GM12878 (cell line): ENCODE results near the gene ITPR2. TPM values are rescaled to one million over a fixed set of nuclear protein-coding genes. Genes with fewer than 3 reads are reported as not detected.

Experiments used
- ATAC-seq: fragments of 200-7000 bp; cut with Tn5 transposase; 3 replicates; pipeline ENCODE4 v1.9.1; 2020; ENCODE audit warnings: mild to moderate bottlenecking, moderate library complexity
- BruUV-seq: library from RNA; stranded (reverse); fragments of 400-500 nt; replicated peaks from 2 replicates; lab custom pipeline; 2021; lab: Mats Ljungman, UMichigan
- CTCF ChIA-PET: fragments of 300-600 bp; sonication (Branson Sonifier 250); formaldehyde crosslinking; extraction: SDS; loops from one replicate; lab custom pipeline; 2021; ENCODE audit warnings: inconsistent platforms; lab: Yijun Ruan, JAX
- POLR2A ChIA-PET: fragments of 350-600 bp; formaldehyde crosslinking; extraction: SDS; loops from one replicate; lab custom pipeline; 2021; ENCODE audit warnings: inconsistent platforms; lab: Charles Lee
- RAD21 ChIA-PET: fragments of 300-600 bp; sonication (Branson Sonifier 250); formaldehyde crosslinking; loops from one replicate; lab custom pipeline; 2023; ENCODE audit warnings: antibody characterized with exemption; ENCODE audit not compliant: unreplicated experiment; lab: Charles Lee
- SMC1A ChIA-PET: fragments of 300-600 bp; sonication (Branson Sonifier 250); formaldehyde crosslinking; loops from one replicate; lab custom pipeline; 2023; ENCODE audit not compliant: unreplicated experiment, uncharacterized antibody; lab: Charles Lee
- DNase-seq: peaks from one replicate; pipeline ENCODE4 v3.0.0-alpha.2; 2011; ENCODE audit warnings: low read depth, low spot score
- FAIRE-seq: peaks from 3 replicates; lab custom pipeline; 2011; peaks lifted over from hg19 to GRCh38; lab: Jason Lieb, UNC
- H2AFZ ChIP-seq: 2 replicates; pipeline ENCODE4 v1.6.0; 2011; ENCODE audit warnings: low read depth, low read length, control low read depth; ENCODE audit not compliant: control insufficient read depth
- H3K27ac ChIP-seq: 2 replicates; pipeline ENCODE4 v1.5.1; 2011; ENCODE audit warnings: control low read depth; ENCODE audit not compliant: control insufficient read depth, insufficient read depth
- H3K27me3 ChIP-seq, 2 experiments: replicated peaks in 1 of 2; 2 replicates each; pipeline versions ENCODE4 v1.6.0 to v1.6.1; 2011; ENCODE audit warnings: low read length in 1 of 2; ENCODE audit not compliant: control insufficient read depth in 2 of 2, insufficient read depth in 2 of 2
- H3K36me3 ChIP-seq, 2 experiments: 2 replicates each; pipeline ENCODE4 v1.5.1; 2011; ENCODE audit warnings: low read length in 1 of 2; ENCODE audit not compliant: control insufficient read depth in 2 of 2, insufficient read depth in 2 of 2
- H3K4me1 ChIP-seq: 2 replicates; pipeline ENCODE4 v1.6.1; 2011; ENCODE audit warnings: mild to moderate bottlenecking, low read length, moderate library complexity, mixed read lengths; ENCODE audit not compliant: control insufficient read depth, insufficient read depth
- H3K4me2 ChIP-seq: 2 replicates; pipeline ENCODE4 v1.6.0; 2011; ENCODE audit warnings: control low read depth; ENCODE audit not compliant: control insufficient read depth, insufficient read depth
- H3K4me3 ChIP-seq: fragments of 200-600 bp; sonication (generic); 2 replicates; pipeline ENCODE4 v1.5.1; 2016
- H3K79me2 ChIP-seq: 2 replicates; pipeline ENCODE4 v1.6.0; 2011; ENCODE audit warnings: low read length; ENCODE audit not compliant: control insufficient read depth, insufficient read depth
- H3K9ac ChIP-seq: 2 replicates; pipeline ENCODE4 v1.8.0; 2011; ENCODE audit warnings: low read length, control low read depth, mixed read lengths; ENCODE audit not compliant: control insufficient read depth, insufficient read depth
- H3K9me3 ChIP-seq: replicated peaks from 3 replicates; pipeline ENCODE4 v1.5.1; 2011; ENCODE audit warnings: mild to moderate bottlenecking, low read length; ENCODE audit not compliant: control insufficient read depth, insufficient read depth
- H4K20me1 ChIP-seq: 2 replicates; pipeline ENCODE4 v1.6.0; 2011; ENCODE audit not compliant: control insufficient read depth, insufficient read depth
- IKZF2 ChIP-seq, 2 experiments: fragments of 450-650 bp; IDR thresholded peaks; 2 replicates each; pipeline ENCODE4 v1.6.1; 2017; ENCODE audit warnings: mild to moderate bottlenecking in 2 of 2, moderate library complexity in 2 of 2
- IRF5 ChIP-seq: fragments of 450-650 bp; IDR thresholded peaks from 2 replicates; pipeline ENCODE4 v1.6.1; 2017; ENCODE audit warnings: borderline replicate concordance
- JUNB ChIP-seq: IDR thresholded peaks from 2 replicates; pipeline ENCODE4 v1.6.1; 2016; ENCODE audit warnings: antibody characterized with exemption, mild to moderate bottlenecking
- MEF2A ChIP-seq: IDR thresholded peaks from 2 replicates; pipeline ENCODE4 v1.6.1; 2011; ENCODE audit warnings: low read depth, mild to moderate bottlenecking, low read length, moderate library complexity; ENCODE audit not compliant: insufficient read depth
- MXI1 ChIP-seq: fragments of 150-350 bp; IDR thresholded peaks from 2 replicates; pipeline ENCODE4 v1.6.1; 2011; ENCODE audit warnings: low read depth, mild to moderate bottlenecking, inconsistent platforms, low read length, improper control_type of control experiment
- MYB ChIP-seq: fragments of 150-350 bp; IDR thresholded peaks from 2 replicates; pipeline ENCODE4 v1.6.1; 2014; ENCODE audit warnings: mild to moderate bottlenecking, low read depth, low read length, borderline replicate concordance
- NFYB ChIP-seq: IDR thresholded peaks from 2 replicates; pipeline ENCODE4 v1.6.1; 2011; ENCODE audit warnings: low read depth, mild to moderate bottlenecking, low read length, improper control_type of control experiment, moderate library complexity; ENCODE audit not compliant: insufficient read depth
- NR2C2 ChIP-seq: IDR thresholded peaks from 2 replicates; pipeline ENCODE4 v1.6.1; 2011; ENCODE audit warnings: borderline replicate concordance, low read depth; ENCODE audit not compliant: control insufficient read depth, insufficient read length
- POLR2AphosphoS5 ChIP-seq: IDR thresholded peaks from 2 replicates; pipeline ENCODE4 v1.6.1; 2011; ENCODE audit warnings: mild to moderate bottlenecking, low read length, inconsistent platforms
- SKIL ChIP-seq: fragments of 450-650 bp; IDR thresholded peaks from 2 replicates; pipeline ENCODE4 v1.6.1; 2017; ENCODE audit warnings: mild to moderate bottlenecking, low read depth, inconsistent platforms; ENCODE audit not compliant: poor library complexity, severe bottlenecking
- TBL1XR1 ChIP-seq: IDR thresholded peaks from 2 replicates; pipeline ENCODE4 v1.6.1; 2012; ENCODE audit warnings: low read depth, low read length, improper control_type of control experiment
- WRNIP1 ChIP-seq: IDR thresholded peaks from 2 replicates; pipeline ENCODE4 v1.6.1; 2011; ENCODE audit warnings: low read depth, low read length, improper control_type of control experiment, borderline replicate concordance
- ZNF687 ChIP-seq: fragments of 450-650 bp; IDR thresholded peaks from 2 replicates; pipeline ENCODE4 v1.6.1; 2017; ENCODE audit warnings: mild to moderate bottlenecking, moderate library complexity
- WGBS: methylation state at CpG from one replicate; pipeline ENCODE4 v1.1.6; 2016; ENCODE audit warnings: low lambda C conversion rate; ENCODE audit not compliant: insufficient replicate concordance, insufficient coverage; ENCODE audit errors: missing lambda C conversion rate; 5-methylcytosine and 5-hydroxymethylcytosine counted together
- in situ Hi-C: fragments of 300-500 bp; cut with MboI; formaldehyde crosslinking; loops from 9 replicates; pipeline ENCODE4 v1.14.3; 2018; ENCODE audit warnings: mixed read lengths
- intact Hi-C: fragments of 100-400 bp; cut with micrococcal nuclease; formaldehyde crosslinking; loops from one replicate; pipeline ENCODE4 v1.14.2; 2022; ENCODE audit not compliant: unreplicated experiment
- polyA plus RNA-seq, 11 experiments: library from polyadenylated mRNA; depleted of rRNA in 4 of 11; unstranded in 6 of 11; stranded (reverse) in 5 of 11; fragments of >200 nt; fragmentation: Nextera tagmentation in 4 of 11; fragmentation: Illumina TruSeq in 1 of 11; extraction: Ambion mirVana in 4 of 11; extraction: Trizol in 1 of 11; gene quantifications; 1 replicate in 1 of 11; 2 replicates in 10 of 11; pipeline versions ENCODE4 v1.2.1 to v1.2.3, GENCODE V29; 2011 to 2016; ENCODE audit warnings: inconsistent platforms in 2 of 11, missing spikeins in 2 of 11, low read depth in 1 of 11
- total RNA-seq, 4 experiments: library from RNA; depleted of rRNA in 3 of 4; stranded (reverse); fragments of >200 nt in 3 of 4; fragmentation: Illumina TruSeq in 1 of 4; extraction: Trizol in 1 of 4; gene quantifications; 2 replicates each; pipeline versions ENCODE4 v1.2.1 to v1.2.3, GENCODE V29; 2013 to 2021

Gene ITPR2
- total and polyA plus RNA-seq, 10 of the 15 experiments (the other 5 are each of a cell fraction or from before 2014, with no cell fraction given): 7.5 to 76.2 (median 47.1) TPM

GRCh38 chr12:26830363-26830762 is 2.6 kb downstream of the ITPR2 start (continued):
- no peak for TF ChIP-seq IRF5
- TF ChIP-seq JUNB: no peak
- no peak for TF ChIP-seq MYB
- TF ChIP-seq MXI1: no peak
- no peak for TF ChIP-seq NFYB

GRCh38 chr12:26828280-26829073 is 4.5 kb downstream of the ITPR2 start:
- TSS peak; percentile 0 for BruUV-seq
- Histone ChIP-seq H3K9me3 (no peaks in the 10 kb centered on the region), H3K79me2 (peaks cover 88% of the 10 kb centered on the region), H2AFZ (no peak overlapping the region), H4K20me1 (no peaks in the 10 kb centered on the region), H3K36me3 (no peaks in the 10 kb centered on the region), H3K4me1 (peaks cover 8% of the 10 kb centered on the region)
- ChIA-PET CTCF (interaction anchor here (1.0 to 1.2 kb wide), 4 partner anchors 19 to 143 kb away, joined by 3 to 4 read pairs (median 4); no protein-coding TSS in a partner anchor), RAD21 (interaction anchor here (1.0 to 1.7 kb wide), 3 partner anchors 15 to 94 kb away, joined by 3 to 5 read pairs (median 3); no protein-coding TSS in a partner anchor)
- 97% methylated on average over 7 of the region's 7 CpGs for WGBS
- in situ Hi-C loops: no loop called here
- no peak for ATAC-seq
- TF ChIP-seq MEF2A: no peak
- TF ChIP-seq TBL1XR1: no peak
- TF ChIP-seq IKZF2 (IDR thresholded peaks at IDR 0.05): no peak
- TF ChIP-seq SKIL: no peak
- TF ChIP-seq NFYB: no peak
- TF ChIP-seq WRNIP1: no peak
- TF ChIP-seq NR2C2: no peak
- no peak for TF ChIP-seq POLR2AphosphoS5
- no peak for TF ChIP-seq ZNF687
- TF ChIP-seq, all 136 proteins: peak for 0
- H3K4me2 ChIP-seq: peak overlapping the region; percentile 80
- H3K4me3 ChIP-seq: peak overlapping the region; percentile 51
- no peak overlapping the region for H3K9ac ChIP-seq
- FAIRE-seq: no peak
- no peak for DNase-seq
- SMC1A ChIA-PET: interaction anchor here (1.1 to 2.6 kb wide), 6 partner anchors 15 to 110 kb away, joined by 3 to 12 read pairs (median 4); no protein-coding TSS in a partner anchor
- POLR2A ChIA-PET: interaction anchor here (0.5 to 1.4 kb wide), 4 partner anchors 88 to 474 kb away, joined by 3 to 4 read pairs (median 3); no protein-coding TSS in a partner anchor
- intact Hi-C loops: no loop called here
- H3K27me3 ChIP-seq: no peaks in the 10 kb centered on the region
- peak overlapping the region; percentile 13; the same call in 1 of the 2 replicates for H3K27ac ChIP-seq
